Epidermal melanocyte (primary cell): Measurements from ENCODE around the gene KCNJ9.
A peak's percentile ranks its signal among the peaks of the same experiment; 100 is the strongest.

Experiments used
- DNase-seq: peaks from one replicate; pipeline ENCODE4 v3.0.0; 2011; ENCODE audit warnings: low spot score; ENCODE audit not compliant: insufficient read length

The KCNJ9 gene

DNA sequence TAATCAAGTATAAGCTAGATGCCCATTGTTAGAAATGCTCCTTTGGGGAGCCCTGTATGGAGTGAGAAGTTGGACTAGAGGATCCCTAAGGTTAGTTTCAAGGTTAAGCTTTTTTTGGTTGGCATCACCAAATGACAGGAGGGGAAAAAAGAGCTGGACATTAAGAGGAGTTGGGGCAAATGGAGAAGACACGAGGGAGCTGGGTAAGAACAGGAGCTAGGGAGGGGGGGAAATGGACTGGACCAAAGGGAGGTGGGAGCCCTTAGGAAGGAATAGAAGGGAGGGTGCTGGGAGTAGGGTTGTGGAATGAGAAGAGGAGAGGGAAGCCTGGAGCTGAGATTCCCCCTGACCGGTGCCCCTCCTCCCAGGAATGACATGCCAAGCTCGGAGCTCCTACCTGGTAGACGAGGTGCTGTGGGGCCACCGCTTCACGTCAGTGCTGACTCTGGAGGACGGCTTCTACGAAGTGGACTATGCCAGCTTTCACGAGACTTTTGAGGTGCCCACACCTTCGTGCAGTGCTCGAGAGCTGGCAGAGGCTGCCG, 5.9 kb downstream of the KCNJ9 start:
- DNase-seq, result no peak

DNA sequence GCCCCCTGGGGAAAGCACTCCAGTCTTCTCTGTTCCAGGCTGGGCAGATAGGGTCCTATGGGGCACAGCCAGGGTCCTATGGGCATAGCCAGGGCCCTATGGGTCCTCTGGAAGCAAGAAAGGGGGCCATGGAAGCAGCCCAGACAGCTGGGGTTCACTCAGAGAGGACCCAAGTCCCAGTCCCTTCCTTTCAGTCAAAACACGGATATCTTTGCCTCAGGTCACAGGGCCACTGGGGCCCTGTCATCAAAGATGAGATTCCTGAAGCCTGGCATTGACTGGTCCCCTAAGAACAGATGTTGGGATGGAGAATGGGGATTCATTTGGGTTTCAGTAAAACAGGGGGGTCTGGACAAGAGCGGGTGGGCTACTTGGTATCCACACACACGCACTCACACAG, 8.5 kb downstream of the KCNJ9 start:
- no peak for DNase-seq

DNA sequence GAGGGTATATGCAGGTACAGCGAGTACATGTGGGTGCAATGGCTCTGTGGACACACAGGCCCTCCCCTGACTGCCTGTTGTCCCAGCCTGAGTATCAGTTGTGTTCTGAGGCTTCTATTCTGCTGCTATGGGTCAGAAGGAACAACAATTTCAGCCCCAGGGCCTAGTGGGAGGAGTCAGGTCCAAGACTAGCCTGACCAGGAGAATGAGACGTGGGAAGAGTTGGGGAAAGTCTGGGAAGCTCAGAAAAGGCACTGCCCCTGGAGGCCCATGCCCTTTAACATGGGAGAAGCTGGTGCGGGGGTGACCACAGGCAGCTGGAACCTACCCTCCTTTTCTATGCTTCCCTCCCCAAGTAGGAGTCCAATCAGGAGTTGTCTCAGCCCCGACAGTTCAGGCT, 9.4 kb downstream of the KCNJ9 start:
- DNase-seq, result peak; percentile 82

DNA sequence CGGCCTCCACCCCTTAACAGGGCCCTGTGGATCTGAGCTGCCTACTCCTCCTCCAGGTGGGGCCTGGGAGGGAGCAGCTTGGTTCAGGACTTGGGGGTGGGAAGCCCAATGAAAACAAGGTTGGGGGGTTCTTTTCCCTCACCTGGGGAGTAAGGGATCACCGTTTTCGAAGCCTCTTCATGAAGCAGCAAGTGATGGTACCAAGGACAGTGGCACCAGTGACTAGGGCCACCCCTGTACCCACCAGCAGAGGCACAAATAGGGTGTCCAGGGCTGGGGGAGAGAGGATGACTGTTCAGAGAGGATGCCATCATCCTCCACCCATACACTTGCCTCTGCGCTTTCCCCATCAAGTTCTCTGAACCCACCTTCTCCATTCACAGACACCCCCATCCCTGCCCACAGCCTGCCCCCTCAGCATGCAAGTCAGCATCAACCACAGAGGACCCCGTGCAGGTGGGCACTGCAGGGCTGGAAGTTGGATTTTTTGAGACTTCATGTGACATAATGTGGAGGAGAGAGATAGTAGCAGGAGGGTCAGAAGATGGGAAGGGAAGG, 10.4 kb downstream of the KCNJ9 start:
- no peak for DNase-seq

DNA sequence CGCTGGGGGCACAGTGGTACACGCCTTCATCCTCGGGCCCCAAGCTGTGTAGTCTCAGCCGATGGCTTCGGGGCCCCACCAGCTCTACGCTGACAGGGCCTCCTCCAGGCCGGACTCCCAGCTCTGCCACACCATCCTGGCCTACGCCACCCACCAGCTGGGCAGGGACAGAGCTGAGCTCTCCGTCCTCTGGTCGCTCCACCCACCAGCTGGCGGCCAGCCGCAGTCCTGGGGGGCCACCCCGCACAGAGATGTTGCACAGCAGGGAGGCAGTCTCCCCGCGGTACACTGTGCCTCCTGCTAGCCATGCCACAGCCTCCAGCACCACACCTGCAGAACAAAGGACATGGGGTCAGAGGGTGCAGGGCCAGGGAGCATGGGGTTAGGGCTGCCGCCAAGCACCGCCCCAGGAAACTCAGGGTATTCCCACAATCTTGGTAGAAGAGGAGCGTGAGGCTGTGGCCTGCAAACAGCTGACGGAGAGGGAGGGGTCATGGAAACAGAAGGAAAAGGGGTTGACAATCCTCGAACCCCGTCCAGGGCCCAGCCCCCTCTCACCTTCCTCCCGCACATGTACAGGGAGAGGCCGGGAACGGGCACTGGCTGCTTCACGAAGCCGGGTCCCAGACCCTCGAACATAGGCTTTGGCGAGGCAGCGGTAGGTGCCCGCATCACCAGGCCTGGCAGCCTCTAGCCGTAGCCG, 11.2 kb downstream of the KCNJ9 start:
- no peak for DNase-seq

- no peak for DNase-seq
Measured at GRCh38 chr1:160093069-160093395, 11.7 kb downstream of the KCNJ9 start.

DNA sequence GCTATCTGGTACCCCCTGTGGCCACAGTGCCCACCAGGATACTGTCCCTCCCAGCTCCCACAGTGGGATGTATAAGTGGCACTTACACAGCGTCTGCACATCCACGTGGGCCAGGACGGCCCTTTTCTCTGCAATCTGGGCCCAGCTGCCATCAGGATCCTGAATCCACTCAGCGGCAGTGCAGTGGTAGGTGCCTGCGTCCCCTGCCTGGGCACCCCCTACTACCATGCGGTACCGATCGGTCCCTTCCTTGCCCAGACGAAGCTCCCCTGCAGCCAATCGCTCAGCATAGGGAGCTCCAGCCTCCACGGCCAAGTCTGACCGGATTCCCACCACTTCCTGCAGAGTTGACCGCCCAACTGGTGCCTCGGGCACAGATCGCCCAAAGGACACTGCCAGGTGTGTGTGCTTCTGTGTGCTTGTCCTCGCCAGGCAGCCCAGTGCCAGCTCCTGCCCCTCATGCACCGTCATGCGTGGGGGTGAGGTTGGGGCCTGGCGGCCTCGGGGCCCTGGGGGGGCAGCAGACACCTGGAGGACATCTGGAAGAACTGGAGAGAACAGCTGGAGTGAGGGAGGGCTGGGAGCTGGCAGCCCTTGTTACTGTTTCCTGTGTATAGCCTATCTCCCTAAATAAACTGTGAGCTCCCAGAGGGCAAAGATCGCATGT, 12.4 kb downstream of the KCNJ9 start:
- DNase-seq, result no peak

- no peak for DNase-seq
Measured at GRCh38 chr1:160094291-160094625, 12.9 kb downstream of the KCNJ9 start.

DNA sequence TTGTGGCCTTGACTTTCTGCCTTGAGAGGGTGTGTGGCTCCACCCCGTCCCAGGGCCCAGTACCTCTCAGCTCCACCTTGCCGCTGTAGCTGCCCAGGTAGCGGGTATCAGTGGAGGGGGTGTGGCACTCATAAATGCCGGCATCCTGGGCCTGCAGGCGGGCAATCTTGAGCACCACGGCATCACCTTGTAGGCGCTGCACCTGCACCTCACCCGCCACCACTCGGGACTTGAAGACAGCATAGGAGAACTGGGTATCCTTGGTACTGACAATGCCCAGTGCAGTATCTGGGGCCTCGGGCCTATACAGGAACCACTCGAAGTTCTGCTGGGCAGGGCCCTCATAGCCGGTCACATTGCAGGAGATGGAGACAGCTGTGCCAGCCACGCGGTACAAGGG, 13.5 kb downstream of the KCNJ9 start:
- DNase-seq, result no peak

- no peak for DNase-seq
Measured at GRCh38 chr1:160095382-160096105, 14.2 kb downstream of the KCNJ9 start.

DNA sequence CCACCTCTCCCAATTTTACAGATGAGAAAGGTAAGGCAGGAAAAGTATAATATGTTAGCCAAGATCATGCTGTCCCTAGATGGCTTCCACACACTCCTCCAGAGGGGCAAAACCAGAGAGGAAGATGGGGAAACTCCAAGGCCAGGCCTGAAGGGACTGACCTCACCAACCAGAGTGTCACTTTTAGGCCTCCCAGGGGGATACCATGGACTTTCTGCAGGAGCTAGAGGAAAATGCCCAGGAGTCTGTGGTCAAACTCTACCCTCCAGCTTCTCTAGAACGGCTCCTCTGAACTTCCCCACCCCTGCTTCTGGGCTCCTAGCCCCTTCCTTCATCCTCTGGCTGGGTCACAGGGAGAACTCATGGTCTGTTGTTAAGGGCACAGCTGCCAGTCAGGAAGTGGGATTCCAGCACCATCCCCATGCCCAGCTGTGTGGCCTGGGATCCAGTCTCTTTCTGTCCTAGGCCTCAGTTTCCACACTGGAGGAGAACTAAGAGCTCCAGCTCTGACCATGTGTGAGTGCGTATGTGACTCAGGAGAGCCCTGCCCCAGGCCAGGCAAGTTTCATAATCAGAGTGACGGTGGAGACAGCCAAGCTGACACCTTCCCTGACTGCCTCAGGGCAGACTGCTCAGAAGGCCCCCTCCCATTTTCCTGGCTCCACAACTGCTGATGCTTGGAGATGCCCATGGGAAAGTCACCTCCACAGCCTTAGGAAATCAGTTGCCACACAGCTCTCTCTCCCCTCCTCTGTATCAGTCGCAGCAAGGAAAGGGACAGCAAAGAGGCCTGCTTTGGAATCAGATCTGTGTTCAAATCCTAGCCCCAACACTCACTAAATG, 15.2 kb downstream of the KCNJ9 start:
- DNase-seq, result no peak

GRCh38 chr1:160097151-160097910, 16.0 kb downstream of the KCNJ9 start:
- no peak for DNase-seq

DNA sequence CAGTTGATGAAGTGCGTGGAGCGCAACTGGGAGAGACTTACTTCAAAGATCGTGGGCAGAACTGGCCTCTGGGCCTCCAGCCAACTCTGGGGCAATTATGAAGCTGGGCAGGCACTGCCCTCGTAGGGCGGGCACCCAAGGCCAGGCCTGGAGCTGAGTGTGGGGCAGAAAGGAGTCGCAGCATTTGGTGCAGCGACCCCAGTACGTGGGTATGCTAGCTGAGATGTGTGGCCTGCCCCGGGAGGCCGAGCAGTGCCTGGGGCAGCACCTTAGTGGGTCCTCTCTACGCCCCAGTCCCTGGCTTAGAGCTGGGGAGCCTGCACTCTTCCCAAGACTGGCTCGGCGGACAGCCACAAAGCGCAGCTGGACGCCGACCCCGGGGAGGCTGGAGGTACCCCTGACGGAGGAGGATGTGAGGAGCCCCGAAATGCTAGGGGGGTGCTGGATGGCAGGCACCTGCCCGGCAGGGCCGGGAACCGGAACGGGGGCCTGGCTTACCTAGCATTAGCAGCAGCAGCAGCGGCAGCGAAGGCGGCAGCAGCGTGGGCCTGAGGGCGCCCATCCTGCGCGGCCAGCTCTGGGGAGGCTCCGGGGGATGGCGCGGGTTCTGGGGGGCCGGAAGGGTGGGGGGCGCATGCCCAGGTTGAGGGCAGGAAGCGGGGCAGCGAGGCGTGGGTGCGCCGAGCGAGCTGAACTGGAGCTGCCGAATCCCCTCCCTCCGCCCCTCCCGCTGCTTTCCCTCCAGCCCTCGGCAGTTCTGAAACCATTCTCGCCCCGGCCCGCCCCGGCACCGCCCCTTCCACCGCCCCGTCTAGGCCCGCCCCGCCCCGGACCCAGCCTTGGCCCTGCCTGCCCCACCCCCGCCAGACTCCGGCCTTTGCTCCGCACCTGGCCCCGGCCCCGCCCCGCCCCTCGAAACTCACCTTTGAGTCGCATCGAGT, 16.8 kb downstream of the KCNJ9 start, which contains the start of gene IGSF8:
Gene IGSF8, minus strand, starts transcription at position 709 of the 941 bp plus-strand sequence. Its CDS starts 147 bp downstream, at position 562.
- peak; percentile 82 for DNase-seq

DNA sequence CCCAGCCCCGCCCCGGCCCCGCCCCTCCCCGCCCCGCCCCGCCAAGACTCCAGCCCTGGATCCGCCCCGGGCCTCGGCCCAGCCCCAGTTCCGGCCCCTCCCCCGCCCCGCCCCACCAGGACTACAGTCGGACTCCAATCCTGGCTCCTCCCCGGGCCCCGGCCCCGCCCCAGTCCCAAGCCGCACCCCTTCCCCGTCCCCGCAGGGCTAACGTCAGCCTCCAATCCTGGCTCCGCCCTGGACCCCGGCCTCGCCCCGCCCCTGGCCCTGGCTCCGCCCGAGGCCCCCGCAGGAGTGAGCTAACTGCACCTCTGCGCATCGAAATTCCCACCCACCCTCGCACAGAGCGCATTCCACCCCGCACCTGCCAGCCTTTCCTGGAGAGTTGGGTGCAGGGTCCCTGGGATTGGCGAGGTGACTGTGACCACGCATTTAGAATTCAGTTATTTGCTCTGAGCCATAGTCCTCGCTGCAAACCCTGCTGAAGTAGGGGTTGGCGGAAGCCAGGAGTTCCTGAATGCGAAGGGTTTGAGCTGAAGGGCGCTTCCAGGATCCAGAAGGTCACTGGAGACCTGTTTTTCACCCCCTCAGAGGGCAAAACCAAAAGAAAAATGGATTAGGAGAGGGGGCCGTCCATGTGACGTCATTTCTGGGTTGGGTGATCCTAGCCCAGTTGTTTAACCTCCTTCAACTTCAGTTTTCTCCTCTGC, 17.7 kb downstream of the KCNJ9 start:
- peak; percentile 92 for DNase-seq

- no peak for DNase-seq
Measured at GRCh38 chr1:160099716-160100375, 18.5 kb downstream of the KCNJ9 start.

DNA sequence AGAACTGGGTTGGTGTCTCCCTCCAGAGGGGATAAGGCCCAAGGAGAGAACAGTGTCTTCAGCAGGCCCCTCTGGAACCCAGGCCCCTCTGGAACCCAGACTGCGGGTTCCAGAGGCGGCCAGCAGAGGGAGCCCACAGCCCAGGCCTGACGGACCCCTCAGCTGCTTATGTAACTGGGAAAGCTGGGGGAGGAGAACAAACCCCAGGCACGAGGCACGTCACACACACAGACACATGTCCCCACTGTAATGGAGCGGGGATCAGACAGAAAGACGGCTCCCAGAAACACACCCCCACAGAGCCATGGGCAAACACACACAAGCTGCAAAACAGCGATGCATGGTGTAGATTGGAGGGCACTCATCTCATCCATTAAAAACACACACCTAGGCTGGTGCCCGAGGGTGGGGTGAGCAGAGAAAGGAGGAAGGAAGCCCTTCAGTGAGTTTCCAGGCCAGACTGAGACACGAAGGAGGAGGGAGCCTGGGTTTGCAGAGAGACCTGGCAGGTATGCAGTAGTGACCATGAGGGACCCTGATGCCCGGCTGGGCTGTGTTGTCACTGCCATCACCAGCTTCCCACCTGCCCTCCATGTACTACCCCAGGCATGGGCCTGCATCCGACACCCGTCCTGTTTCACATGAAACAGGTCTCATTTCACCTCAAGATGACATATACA, 19.8 kb downstream of the KCNJ9 start:
- DNase-seq, result peak; percentile 90

DNA sequence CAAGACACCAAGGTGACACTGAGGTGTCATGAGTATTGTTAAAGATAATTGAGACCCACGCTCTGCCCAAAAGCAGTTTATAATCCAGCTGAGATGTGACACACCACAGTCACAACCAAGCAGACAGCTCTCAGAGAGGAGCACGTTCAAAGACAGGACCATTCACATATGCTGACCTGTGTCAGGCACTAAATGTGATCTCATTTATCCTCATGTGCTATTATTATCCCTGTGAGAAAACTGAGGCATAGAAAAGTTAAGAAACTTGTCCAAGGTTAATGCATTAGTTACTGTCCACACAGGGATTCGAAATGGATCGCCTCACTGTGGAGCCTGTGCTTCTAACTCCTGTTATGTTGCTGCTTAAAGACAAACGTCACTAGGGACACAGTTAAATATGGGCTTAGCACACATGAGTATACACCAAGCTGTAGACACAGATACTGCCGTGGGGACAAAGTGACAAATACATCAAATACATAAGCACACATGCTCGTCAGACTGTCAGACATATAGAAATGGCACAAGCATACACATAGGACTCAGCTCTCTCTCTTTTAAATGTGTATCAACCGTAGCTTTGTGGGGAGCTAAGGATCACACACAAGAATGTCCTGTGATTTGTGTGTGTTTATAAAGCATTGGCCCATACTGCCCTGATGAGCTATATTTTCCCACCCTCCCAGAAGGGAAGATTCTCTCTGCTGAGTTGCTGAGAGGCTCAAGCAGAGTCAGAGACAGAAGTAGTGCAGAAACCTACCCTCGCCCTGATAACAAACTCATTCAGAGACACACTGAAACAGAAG, 20.6 kb downstream of the KCNJ9 start:
- DNase-seq, result no peak
